HG03103 (cell line): ENCODE results near the gene MPP3.
"Not testable (repeated sequence)": the region's sequence is repeated elsewhere in the genome, so short reads cannot be mapped to it uniquely, and the experiment has no call there.

Experiments
- ATAC-seq: cut with Tn5 transposase; IDR thresholded peaks from one replicate; pipeline ENCODE4 v1.9.1; 2021; ENCODE audit warnings: low read depth; ENCODE audit not compliant: unreplicated experiment

MPP3 gene

GRCh38 chr17:43861960-43862359 lies 29.0 kb upstream of the MPP3 start:
- ATAC-seq, result no peak

- ATAC-seq, result no peak
These were observed 28.1 kb upstream of the MPP3 start for GRCh38 chr17:43860927-43861622.

GRCh38 chr17:43860077-43860725 lies 27.3 kb upstream of the MPP3 start:
- no peak for ATAC-seq

- ATAC-seq, result no peak
These were observed 25.1 kb upstream of the MPP3 start for GRCh38 chr17:43857957-43858600.

- ATAC-seq, result no peak
These were observed 24.2 kb upstream of the MPP3 start for GRCh38 chr17:43857141-43857540.

DNA sequence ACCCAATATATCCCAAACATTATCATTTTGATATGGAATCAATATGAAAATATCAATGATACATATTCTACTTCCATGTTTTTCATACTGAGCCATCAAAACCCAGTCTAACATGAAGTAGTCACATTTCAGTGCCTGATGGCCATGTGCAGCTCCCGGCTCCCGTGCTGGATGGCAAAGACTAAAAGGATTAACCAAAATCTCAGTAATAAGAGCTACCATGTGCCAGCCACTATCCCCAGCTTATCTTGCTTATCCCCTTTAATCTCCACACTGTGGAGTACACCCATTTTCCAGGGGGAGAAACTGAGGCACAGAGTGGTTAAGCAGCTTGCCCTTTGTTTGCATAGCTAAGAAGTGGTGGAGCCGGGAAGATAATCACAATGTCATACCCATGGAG lies 23.2 kb upstream of the MPP3 start:
- ATAC-seq, result no peak

DNA sequence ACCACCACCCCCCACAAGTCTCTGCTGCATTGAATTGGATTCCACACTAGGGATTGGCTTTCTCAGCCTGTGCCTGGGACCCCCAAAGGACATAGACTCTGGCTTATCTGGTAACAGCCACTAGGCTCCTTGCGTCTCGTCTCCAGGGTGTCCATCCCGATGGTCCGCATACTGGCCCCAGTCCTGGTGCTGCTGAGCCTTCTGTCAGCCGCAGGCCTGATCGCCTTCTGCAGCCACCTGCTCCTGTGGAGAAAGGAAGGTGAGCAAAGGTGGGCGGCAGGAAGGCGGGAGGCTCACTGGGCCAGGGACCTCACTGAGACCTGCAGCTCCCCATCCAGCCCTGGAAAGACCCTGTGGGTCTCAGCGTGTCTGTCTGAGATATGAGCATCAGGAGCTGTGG lies 22.1 kb upstream of the MPP3 start:
- no peak for ATAC-seq

DNA sequence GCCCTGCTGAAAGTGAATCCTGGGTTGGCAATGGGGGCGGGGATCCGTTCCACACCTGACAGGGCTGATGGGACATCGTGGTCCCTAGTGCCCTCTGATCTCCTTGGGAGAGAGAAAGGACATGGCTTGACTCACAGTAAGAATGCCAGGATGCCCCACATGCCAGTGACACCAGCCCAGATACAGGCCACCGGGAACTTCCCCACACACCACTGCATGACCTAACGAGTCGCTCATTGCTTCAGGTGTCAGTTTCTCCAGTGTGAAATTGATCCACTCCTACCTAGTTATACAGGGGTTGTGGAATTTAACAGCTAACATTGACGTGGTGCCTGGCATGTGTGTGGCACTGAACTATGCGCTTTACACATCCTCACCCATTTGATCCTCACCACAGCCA lies 21.6 kb upstream of the MPP3 start:
- no peak for ATAC-seq

DNA sequence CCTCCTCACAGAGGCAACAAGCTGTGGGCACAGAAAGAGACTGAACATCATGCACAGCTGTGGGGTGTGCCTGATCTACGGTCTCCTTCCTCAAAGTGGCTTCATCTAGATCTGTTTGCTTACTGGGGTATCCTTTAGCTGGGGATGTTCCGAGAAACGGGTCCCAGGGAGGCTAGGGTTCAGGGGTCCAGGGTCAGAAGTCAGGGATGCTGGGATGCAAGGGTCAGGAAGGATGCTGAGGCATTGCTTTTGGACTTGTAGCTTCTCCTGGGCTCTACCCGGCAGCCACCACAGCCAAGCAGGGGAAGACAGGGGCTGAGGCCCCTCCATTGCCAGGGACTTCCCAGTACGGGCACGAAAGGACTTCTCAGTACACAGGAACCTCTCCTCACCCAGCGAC lies 20.6 kb upstream of the MPP3 start:
- ATAC-seq, result no peak

- no peak for ATAC-seq
These were observed 19.6 kb upstream of the MPP3 start for GRCh38 chr17:43852571-43852970.

GRCh38 chr17:43849116-43849515 lies 16.2 kb upstream of the MPP3 start:
- no peak for ATAC-seq

DNA sequence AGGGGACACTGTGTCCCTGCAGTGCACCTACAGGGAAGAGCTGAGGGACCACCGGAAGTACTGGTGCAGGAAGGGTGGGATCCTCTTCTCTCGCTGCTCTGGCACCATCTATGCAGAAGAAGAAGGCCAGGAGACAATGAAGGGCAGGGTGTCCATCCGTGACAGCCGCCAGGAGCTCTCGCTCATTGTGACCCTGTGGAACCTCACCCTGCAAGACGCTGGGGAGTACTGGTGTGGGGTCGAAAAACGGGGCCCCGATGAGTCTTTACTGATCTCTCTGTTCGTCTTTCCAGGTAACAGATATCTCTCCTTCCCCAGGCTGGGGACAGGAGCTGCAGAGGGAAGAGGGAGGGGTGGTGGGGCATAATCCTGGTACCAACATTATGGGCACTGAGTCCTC lies 15.7 kb upstream of the MPP3 start:
- no peak for ATAC-seq

- ATAC-seq, result no peak
These were observed 14.0 kb upstream of the MPP3 start, which contains the start of gene CD300LG for GRCh38 chr17:43846963-43847371. Gene CD300LG (plus strand): TSS chr17:43847176. CDS start chr17:43847217, 41 bp downstream.

DNA sequence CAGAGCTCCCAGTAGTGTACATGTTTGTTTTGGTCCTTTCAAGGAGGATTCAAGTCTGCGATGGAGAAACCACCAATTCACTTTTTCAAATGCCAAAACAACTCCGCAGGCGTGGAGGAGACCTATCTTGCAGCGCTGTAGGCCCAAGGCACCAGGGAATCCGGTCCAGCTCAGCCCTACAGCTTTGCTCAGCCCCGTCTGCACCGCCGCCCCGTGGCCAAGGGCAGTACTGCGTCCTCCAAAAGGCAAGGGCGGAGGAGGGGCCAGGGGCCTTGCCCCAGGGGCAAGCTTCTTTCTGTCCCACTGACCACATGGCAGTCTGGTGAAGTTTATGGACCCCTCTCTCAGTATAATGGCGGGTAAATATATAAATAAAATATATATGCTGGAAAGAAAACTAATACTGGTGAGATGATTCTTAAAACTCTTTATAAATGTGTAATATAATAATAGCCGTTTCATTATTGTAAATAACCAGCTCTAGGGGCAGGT lies 13.3 kb upstream of the MPP3 start:
- ATAC-seq, result no peak

- no peak for ATAC-seq
These were observed 12.8 kb upstream of the MPP3 start for GRCh38 chr17:43845766-43846165.

- no peak for ATAC-seq
These were observed 11.3 kb upstream of the MPP3 start for GRCh38 chr17:43844241-43844640.

DNA sequence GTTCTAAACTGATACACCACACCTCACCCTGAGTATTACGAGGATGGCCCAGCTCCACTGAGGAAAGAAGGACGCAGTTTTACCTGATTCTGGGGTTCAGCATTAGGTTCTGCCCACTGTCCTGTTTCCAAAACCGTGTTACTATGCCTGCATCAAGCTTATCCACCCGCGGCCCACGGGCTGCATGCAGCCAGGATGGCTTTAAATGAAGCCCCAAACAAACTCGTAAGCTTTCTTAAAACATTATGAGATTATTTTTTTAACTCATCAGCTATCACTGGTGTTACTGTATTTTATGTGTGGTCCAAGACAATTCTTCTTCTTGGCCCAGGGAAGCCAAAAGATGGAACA lies 10.0 kb upstream of the MPP3 start:
- no peak for ATAC-seq

GRCh38 chr17:43842091-43842974 lies 9.4 kb upstream of the MPP3 start:
- not testable (repeated sequence) for ATAC-seq

GRCh38 chr17:43841282-43841681 lies 8.3 kb upstream of the MPP3 start:
- no peak for ATAC-seq

- ATAC-seq, result no peak
These were observed 7.9 kb upstream of the MPP3 start for GRCh38 chr17:43840814-43841213.

DNA sequence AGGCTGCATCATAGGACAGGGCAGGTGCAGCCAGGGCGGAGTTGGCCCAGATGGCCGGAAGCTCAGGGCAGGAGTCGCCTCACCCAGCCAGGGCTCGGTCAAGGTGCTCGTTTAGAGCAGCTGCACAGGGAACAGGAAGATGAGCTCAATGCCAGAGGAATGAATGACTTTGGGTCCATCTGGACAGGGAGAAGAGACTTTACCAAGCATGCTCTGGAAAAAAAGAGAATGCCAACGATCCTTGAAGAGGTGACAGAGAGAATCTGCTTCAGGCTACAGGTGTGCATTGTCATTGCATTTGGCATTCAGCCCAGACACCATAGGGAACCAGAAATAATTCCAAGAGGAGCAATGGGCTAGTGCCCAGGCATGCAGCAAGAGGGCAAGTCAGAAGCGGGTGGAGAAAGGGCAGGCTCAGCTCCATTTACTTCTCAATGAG lies 6.7 kb upstream of the MPP3 start:
- ATAC-seq, result no peak
